ENCODE data around the gene DDX5. TPM values are rescaled to one million over a fixed set of nuclear protein-coding genes. Genes with fewer than 3 reads are reported as not detected.

Gene DDX5
- polyA plus RNA-seq, 2 of the 4 experiments (the other 2 are of a cell fraction) = 841 to 1,011 TPM

DNA sequence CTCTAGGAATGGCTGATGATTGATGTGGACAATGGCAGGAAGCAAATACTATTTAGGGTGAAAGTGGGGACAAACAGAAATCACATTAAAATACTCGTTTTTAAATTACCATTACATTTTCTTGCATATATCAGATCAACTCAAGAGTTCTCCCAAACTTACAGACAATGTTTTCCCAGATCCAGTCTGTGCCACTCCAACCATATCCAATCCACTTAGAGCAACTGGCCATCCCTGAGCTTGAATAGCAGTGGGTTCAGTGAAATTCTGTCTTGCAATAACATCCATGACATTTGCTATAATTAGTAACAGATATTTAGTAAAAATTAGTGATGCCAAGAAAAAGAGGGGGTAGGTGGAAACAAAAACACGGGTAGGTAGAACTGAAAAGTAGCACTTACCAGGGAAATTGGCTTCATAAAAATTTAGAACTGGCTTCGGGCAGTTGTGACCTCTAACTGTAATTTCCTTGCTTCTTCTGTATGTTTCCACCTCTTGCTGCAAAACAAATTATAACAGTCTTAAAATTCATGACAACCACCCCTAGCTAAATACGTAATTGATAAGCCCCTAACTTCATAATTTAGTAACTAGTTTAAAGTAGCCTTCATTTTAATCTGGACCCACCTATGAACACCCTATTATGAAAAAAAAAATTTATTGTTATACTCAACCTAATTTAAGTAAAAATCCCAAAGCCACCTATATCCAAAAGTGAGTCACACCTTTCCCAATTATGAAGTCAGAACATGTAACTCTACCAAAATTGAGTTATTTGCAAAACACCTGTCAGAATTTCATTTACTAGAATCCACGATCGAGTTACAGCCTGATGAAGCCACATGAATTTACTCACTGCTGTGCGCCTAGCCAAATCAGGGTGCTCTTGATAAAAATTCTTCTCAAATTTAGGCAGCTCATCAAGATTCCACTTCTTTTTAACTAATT, 2.0 kb downstream of the DDX5 start:
- CTCF ChIA-PET = interaction anchor here (0.7 to 4.9 kb wide), 6 partner anchors 8 to 145 kb away, joined by 3 to 42 read pairs (median 15); partner anchors contain the start of gene POLG2
- TF ChIP-seq CBX2 (IDR thresholded peaks at IDR 0.05; ENCODE audit: borderline replicate concordance, low read depth) (no peak), TFCP2L1 (CRISPR knock-in tag; IDR thresholded peaks at IDR 0.05) (no peak), HOXB13 (CRISPR knock-in tag; IDR thresholded peaks at IDR 0.05; ENCODE audit: low read depth) (no peak), FOSL2 (IDR thresholded peaks at IDR 0.05) (no peak), FOSL2 (CRISPR knock-in tag; IDR thresholded peaks at IDR 0.05) (0 out of 2 replicates have a peak, but pooled peaks have one; percentile 9), JUN (IDR thresholded peaks at IDR 0.05) (0 out of 5 replicates have a peak, but pooled peaks of 1 of the 2 experiments have one; percentile 4), FOSB (CRISPR knock-in tag; IDR thresholded peaks at IDR 0.05) (no peak; the same call in 1 of the 2 replicates), ZNF302 (CRISPR knock-in tag; IDR thresholded peaks at IDR 0.05) (no peak), RARB (CRISPR knock-in tag; IDR thresholded peaks at IDR 0.05) (peak; percentile 60; the same call in 1 of the 2 replicates), POLR2AphosphoS2 (conservative IDR thresholded peaks at IDR 0.05; ENCODE audit: low read length) (0 out of 2 replicates have a peak, but pooled peaks have one; percentile 21), RAD21 (conservative IDR thresholded peaks at IDR 0.05 in 1 of 2, IDR thresholded peaks at IDR 0.05 in 1 of 2) (no peak), ZC3H11A (IDR thresholded peaks at IDR 0.05) (no peak), HOXA7 (CRISPR knock-in tag; IDR thresholded peaks at IDR 0.05) (0 out of 2 replicates have a peak, but pooled peaks have one; percentile 71), TP53 (CRISPR knock-in tag; IDR thresholded peaks at IDR 0.05) (no peak), MAFK (IDR thresholded peaks at IDR 0.05; ENCODE audit: partially characterized antibody) (no peak), HOXB5 (CRISPR knock-in tag; IDR thresholded peaks at IDR 0.05) (peak; percentile 47; the same call in 1 of the 2 replicates), POLR2A (IDR thresholded peaks at IDR 0.05; ENCODE audit: low read length) (no peak), EHMT2 (IDR thresholded peaks at IDR 0.05; ENCODE audit: low read depth) (no peak)
- TF ChIP-seq, protein P1, sequence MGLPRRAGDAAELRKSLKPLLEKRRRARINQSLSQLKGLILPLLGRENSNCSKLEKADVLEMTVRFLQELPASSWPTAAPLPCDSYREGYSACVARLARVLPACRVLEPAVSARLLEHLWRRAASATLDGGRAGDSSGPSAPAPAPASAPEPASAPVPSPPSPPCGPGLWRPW (IDR thresholded peaks at IDR 0.05) = no peak
- TF ChIP-seq, protein P2, sequence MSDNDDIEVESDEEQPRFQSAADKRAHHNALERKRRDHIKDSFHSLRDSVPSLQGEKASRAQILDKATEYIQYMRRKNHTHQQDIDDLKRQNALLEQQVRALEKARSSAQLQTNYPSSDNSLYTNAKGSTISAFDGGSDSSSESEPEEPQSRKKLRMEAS (IDR thresholded peaks at IDR 0.05) = no peak
- no peak for FAIRE-seq
- 42% methylated on average over 7 of the region's 7 CpGs for WGBS (ENCODE audit: missing lambda C conversion rate)
- POLR2A ChIA-PET = interaction anchor here (4.2 kb wide), 1 partner anchor 7 kb away, joined by 132 read pairs; the partner anchor contains the start of gene POLG2
- Histone ChIP-seq H3K9me3 (no peaks in the 10 kb centered on the region), H3K4me1 (peaks cover 53% of the 10 kb centered on the region), H3K27ac (peak overlapping the region; percentile 96 to 97; a peak in 4 of 6 replicates), H3K4me2 (peak overlapping the region; percentile 93), H3K4me3 (peak overlapping the region; percentile 91)
- ATAC-seq = no peak
- DNase-seq (ENCODE audit: low read depth in 1 of 2, low spot score in 1 of 2) = no peak

DNA sequence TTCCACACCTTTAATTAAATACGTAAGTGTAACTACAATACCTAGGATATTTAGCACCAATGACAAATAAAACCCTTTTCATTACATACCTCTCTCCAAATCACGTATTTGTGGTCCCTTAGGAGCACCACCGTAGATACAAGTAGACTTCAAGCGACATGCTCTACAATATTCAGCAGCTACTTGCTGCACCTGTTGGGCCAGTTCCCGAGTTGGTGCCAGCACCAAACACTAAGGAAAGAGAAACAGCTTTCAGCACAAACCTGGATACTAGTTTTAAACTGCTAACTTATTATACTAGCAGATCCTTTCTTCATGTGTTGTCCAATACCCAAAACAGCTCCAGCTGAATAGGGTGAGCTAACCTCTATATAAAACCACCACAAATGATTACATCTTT, 2.7 kb downstream of the DDX5 start:
- Histone ChIP-seq H3K4me1 (peaks cover 53% of the 10 kb centered on the region), H3K27ac (no peak overlapping the region), H3K4me2 (peak overlapping the region; percentile 93), H3K4me3 (peak overlapping the region; percentile 91; the same call in 2 of the 3 replicates), H3K9me3 (no peaks in the 10 kb centered on the region)
- 91% methylated on average over 5 of the region's 5 CpGs for WGBS (ENCODE audit: missing lambda C conversion rate)
- FAIRE-seq (no peak), DNase-seq (ENCODE audit: low read depth in 1 of 2, low spot score in 1 of 2) (no peak), ATAC-seq (no peak)
- CTCF ChIA-PET = interaction anchor here (0.7 to 4.9 kb wide), 5 partner anchors 12 to 83 kb away, joined by 3 to 42 read pairs (median 10); no protein-coding TSS in a partner anchor
- TF ChIP-seq ESRRA (IDR thresholded peaks at IDR 0.05; ENCODE audit: borderline replicate concordance, low read length) = no peak
- TF ChIP-seq TP53 (CRISPR knock-in tag; IDR thresholded peaks at IDR 0.05) = 0 out of 2 replicates have a peak, but pooled peaks have one; percentile 38
- TF ChIP-seq, protein P3, sequence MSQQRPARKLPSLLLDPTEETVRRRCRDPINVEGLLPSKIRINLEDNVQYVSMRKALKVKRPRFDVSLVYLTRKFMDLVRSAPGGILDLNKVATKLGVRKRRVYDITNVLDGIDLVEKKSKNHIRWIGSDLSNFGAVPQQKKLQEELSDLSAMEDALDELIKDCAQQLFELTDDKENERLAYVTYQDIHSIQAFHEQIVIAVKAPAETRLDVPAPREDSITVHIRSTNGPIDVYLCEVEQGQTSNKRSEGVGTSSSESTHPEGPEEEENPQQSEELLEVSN (IDR thresholded peaks at IDR 0.05; ENCODE audit: borderline replicate concordance, low read depth) = no peak
- POLR2A ChIA-PET = no interaction called here

All from A549 (cell line).